A673 (cell line): ENCODE results near the gene FBP1. TPM values are rescaled to one million over a fixed set of nuclear protein-coding genes. Genes with fewer than 3 reads are reported as not detected.
A peak's percentile ranks its signal among the peaks of the same experiment; 100 is the strongest.

Experiments
- BruUV-seq: library from RNA; stranded (reverse); fragments of 400-500 nt; replicated peaks from 2 replicates; lab custom pipeline; 2021; lab: Mats Ljungman, UMichigan
- CTCF ChIA-PET: fragments of 300-600 bp; sonication (Branson Sonifier 250); formaldehyde crosslinking; loops from one replicate; lab custom pipeline; 2022; ENCODE audit warnings: antibody characterized with exemption; lab: Charles Lee
- POLR2A ChIA-PET: fragments of 300-600 bp; sonication (Branson Sonifier 250); formaldehyde crosslinking; loops from one replicate; lab custom pipeline; 2022; ENCODE audit warnings: antibody characterized with exemption; ENCODE audit not compliant: low non-redundant PET; lab: Charles Lee
- DNase-seq: peaks from one replicate; pipeline ENCODE4 v3.0.0-alpha.2; 2015; ENCODE audit warnings: low spot score
- H3K27ac ChIP-seq: fragments of 200-600 bp; sonication (generic); 2 replicates; pipeline ENCODE4 v1.5.1; 2016; ENCODE audit warnings: mixed run types, low read depth, mild to moderate bottlenecking, mixed read lengths, antibody characterized with exemption, low read length; ENCODE audit not compliant: poor library complexity, severe bottlenecking
- H3K27me3 ChIP-seq: fragments of 200-600 bp; sonication (generic); replicated peaks from 2 replicates; pipeline ENCODE4 v1.6.1; 2017; ENCODE audit warnings: mixed run types, low read depth, mild to moderate bottlenecking, mixed read lengths, antibody characterized with exemption, low read length; ENCODE audit not compliant: insufficient read depth, poor library complexity
- H3K36me3 ChIP-seq: fragments of 200-600 bp; sonication (generic); 2 replicates; pipeline ENCODE4 v1.6.1; 2016; ENCODE audit warnings: mixed run types, mild to moderate bottlenecking, mixed read lengths, antibody characterized with exemption, low read length; ENCODE audit not compliant: insufficient read depth, poor library complexity, severe bottlenecking
- H3K4me1 ChIP-seq: fragments of 200-600 bp; sonication (generic); 2 replicates; pipeline ENCODE4 v1.6.1; 2017; ENCODE audit warnings: mixed run types, mild to moderate bottlenecking, mixed read lengths, antibody characterized with exemption, low read length; ENCODE audit not compliant: insufficient read depth, poor library complexity, severe bottlenecking
- H3K4me3 ChIP-seq: fragments of 200-600 bp; sonication (generic); 2 replicates; pipeline ENCODE4 v1.5.1; 2016; ENCODE audit warnings: low read depth, mixed run types, mild to moderate bottlenecking, mixed read lengths, low read length; ENCODE audit not compliant: poor library complexity, severe bottlenecking
- H3K9me3 ChIP-seq: fragments of 200-600 bp; sonication (generic); 2 replicates; pipeline ENCODE4 v1.6.1; 2016; ENCODE audit warnings: mixed run types, low read depth, mild to moderate bottlenecking, mixed read lengths, antibody characterized with exemption, low read length; ENCODE audit not compliant: poor library complexity, severe bottlenecking
- EZH2 ChIP-seq: fragments of 200-600 bp; sonication (generic); IDR thresholded peaks from 2 replicates; pipeline ENCODE4 v1.6.1; 2017; ENCODE audit warnings: borderline replicate concordance, low read depth, mild to moderate bottlenecking, mixed read lengths, antibody characterized with exemption, low read length; ENCODE audit not compliant: poor library complexity, severe bottlenecking
- intact Hi-C: fragments of 100-400 bp; cut with micrococcal nuclease; formaldehyde crosslinking; loops from one replicate; pipeline ENCODE4 v1.10.0; 2022; ENCODE audit not compliant: unreplicated experiment
- total RNA-seq: library from RNA; stranded (reverse); gene quantifications from 2 replicates; pipeline ENCODE4 v1.2.3, GENCODE V29; 2021
- TF ChIP-seq, protein P1 (sequence below): fragments of 300-800, 200-600 bp; sonication (generic); conservative IDR thresholded peaks from 2 replicates; pipeline ENCODE4 v1.5.1; 2017; ENCODE audit warnings: low read depth, mild to moderate bottlenecking, antibody characterized with exemption, low read length, moderate library complexity, mixed read lengths

Gene FBP1
- total RNA-seq, 1 experiment from 2014 or later, result not detected

DNA sequence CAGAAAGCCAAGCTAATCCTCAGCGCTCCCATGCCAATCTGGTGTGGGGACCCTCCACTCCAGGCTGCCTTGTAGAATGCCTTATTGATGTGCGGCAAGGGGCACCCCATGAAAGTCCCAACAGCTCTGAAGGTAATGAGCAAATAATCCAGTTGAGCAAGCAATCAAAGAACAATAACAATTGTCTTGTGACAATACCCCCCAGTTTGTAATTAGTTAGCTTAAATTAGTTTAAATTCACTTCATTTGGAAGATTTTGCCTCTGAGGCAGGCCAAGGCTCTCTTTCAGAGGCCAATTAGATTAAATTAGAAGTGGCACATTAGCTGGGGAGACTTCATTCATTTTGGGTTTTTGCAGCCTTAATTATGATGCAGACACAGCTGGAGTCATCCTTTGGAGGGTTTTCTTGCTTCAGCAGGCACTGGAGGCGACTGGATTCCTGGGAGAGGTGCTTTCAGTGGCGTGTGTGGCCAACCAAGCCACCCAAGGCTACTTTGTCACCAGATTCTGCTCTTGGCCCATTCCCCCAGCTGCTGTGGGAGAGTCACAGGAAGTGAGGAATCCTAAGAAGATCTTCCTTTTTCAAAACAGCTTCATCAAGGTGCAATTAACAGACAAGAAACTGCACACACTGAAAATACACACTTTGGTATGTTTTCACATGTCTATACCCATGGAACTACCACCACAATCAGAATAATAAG lies 17.9 kb upstream of the FBP1 start:
- H3K4me1 ChIP-seq, result peaks cover 6% of the 10 kb centered on the region
- peak; percentile 15 for DNase-seq
- TF ChIP-seq, protein P1, sequence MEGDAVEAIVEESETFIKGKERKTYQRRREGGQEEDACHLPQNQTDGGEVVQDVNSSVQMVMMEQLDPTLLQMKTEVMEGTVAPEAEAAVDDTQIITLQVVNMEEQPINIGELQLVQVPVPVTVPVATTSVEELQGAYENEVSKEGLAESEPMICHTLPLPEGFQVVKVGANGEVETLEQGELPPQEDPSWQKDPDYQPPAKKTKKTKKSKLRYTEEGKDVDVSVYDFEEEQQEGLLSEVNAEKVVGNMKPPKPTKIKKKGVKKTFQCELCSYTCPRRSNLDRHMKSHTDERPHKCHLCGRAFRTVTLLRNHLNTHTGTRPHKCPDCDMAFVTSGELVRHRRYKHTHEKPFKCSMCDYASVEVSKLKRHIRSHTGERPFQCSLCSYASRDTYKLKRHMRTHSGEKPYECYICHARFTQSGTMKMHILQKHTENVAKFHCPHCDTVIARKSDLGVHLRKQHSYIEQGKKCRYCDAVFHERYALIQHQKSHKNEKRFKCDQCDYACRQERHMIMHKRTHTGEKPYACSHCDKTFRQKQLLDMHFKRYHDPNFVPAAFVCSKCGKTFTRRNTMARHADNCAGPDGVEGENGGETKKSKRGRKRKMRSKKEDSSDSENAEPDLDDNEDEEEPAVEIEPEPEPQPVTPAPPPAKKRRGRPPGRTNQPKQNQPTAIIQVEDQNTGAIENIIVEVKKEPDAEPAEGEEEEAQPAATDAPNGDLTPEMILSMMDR, result no peak
- no peak for TF ChIP-seq EZH2
- H3K27ac ChIP-seq, result no peak overlapping the region
- H3K36me3 ChIP-seq, result no peaks in the 10 kb centered on the region
- POLR2A ChIA-PET, result interaction anchor here (0.6 kb wide), 1 partner anchor 464 kb away, joined by 3 read pairs; no protein-coding TSS in a partner anchor
- H3K27me3 ChIP-seq, result no peaks in the 10 kb centered on the region
- H3K4me3 ChIP-seq, result no peak overlapping the region
- H3K9me3 ChIP-seq, result no peaks in the 10 kb centered on the region
- CTCF ChIA-PET, result no interaction called here
- no TSS peak for BruUV-seq
- intact Hi-C loops, result no loop called here

GRCh38 chr9:94656200-94656599 lies 16.9 kb upstream of the FBP1 start:
- no peak overlapping the region for H3K4me3 ChIP-seq
- intact Hi-C loops, result no loop called here
- H3K9me3 ChIP-seq, result no peaks in the 10 kb centered on the region
- no peaks in the 10 kb centered on the region for H3K27me3 ChIP-seq
- BruUV-seq, result no TSS peak
- DNase-seq, result no peak
- CTCF ChIA-PET, result no interaction called here
- H3K4me1 ChIP-seq, result peaks cover 6% of the 10 kb centered on the region
- POLR2A ChIA-PET, result interaction anchor here (0.6 kb wide), 1 partner anchor 24 kb away, joined by 3 read pairs; no protein-coding TSS in a partner anchor
- no peak overlapping the region for H3K27ac ChIP-seq
- H3K36me3 ChIP-seq, result no peaks in the 10 kb centered on the region
- TF ChIP-seq, protein P1, result no peak
- no peak for TF ChIP-seq EZH2

- TF ChIP-seq, protein P1, result no peak
- no peak for TF ChIP-seq EZH2
- no peaks in the 10 kb centered on the region for H3K27me3 ChIP-seq
- H3K4me1 ChIP-seq, result peaks cover 6% of the 10 kb centered on the region
- no TSS peak for BruUV-seq
- ChIA-PET CTCF (no interaction called here), POLR2A (no interaction called here)
- no peak overlapping the region for H3K27ac ChIP-seq
- H3K4me3 ChIP-seq, result no peak overlapping the region
- H3K9me3 ChIP-seq, result no peaks in the 10 kb centered on the region
- no peaks in the 10 kb centered on the region for H3K36me3 ChIP-seq
- intact Hi-C loops, result no loop called here
- DNase-seq, result no peak
Observed at GRCh38 chr9:94655739-94656138, 16.4 kb upstream of the FBP1 start.
